ENCODE measurements around the gene EML1. TPM values are rescaled to one million over a fixed set of nuclear protein-coding genes. Genes with fewer than 3 reads are reported as not detected.

EML1 gene
- total RNA-seq, 2 donors from 2014 or later = 55.1 to 66.5 TPM

DNA sequence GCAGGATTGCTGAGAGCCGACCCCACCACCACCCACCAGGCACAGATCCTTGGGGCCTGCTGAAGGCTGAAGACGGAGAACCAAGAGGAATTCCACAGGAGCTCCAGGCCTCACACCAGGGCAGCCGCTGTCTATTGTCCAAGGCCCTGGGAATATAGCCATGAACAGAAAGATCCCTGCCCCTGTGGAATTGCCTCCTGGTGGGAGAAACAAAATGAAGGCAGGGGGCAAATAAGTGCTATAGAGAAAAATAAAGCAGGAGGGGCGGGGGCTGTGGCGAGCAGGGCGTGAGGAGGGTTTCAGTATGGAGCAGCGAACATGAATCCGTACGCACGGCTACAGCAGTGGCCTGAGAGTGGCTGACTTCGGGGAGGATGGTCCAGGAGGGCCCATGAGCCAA lies 96.1 kb downstream of the EML1 start:
- Histone ChIP-seq H3K4me3 (no peak overlapping the region), H3K27me3 (replicated peaks; ENCODE audit: insufficient read depth) (no peaks in the 10 kb centered on the region), H3K27ac (no peak overlapping the region), H3K36me3 (no peaks in the 10 kb centered on the region), H3K4me1 (ENCODE audit: control insufficient read depth in 1 of 2, low read depth in 2 of 2) (peaks cover 0 to 13% of the 10 kb centered on the region in 2 donors), H3K9me3 (no peaks in the 10 kb centered on the region)
- TF ChIP-seq, protein P1, sequence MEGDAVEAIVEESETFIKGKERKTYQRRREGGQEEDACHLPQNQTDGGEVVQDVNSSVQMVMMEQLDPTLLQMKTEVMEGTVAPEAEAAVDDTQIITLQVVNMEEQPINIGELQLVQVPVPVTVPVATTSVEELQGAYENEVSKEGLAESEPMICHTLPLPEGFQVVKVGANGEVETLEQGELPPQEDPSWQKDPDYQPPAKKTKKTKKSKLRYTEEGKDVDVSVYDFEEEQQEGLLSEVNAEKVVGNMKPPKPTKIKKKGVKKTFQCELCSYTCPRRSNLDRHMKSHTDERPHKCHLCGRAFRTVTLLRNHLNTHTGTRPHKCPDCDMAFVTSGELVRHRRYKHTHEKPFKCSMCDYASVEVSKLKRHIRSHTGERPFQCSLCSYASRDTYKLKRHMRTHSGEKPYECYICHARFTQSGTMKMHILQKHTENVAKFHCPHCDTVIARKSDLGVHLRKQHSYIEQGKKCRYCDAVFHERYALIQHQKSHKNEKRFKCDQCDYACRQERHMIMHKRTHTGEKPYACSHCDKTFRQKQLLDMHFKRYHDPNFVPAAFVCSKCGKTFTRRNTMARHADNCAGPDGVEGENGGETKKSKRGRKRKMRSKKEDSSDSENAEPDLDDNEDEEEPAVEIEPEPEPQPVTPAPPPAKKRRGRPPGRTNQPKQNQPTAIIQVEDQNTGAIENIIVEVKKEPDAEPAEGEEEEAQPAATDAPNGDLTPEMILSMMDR (IDR thresholded peaks at IDR 0.05) = no peak
- no peak for DNase-seq (ENCODE audit: low spot score)
- no peak for ATAC-seq (ENCODE audit: insufficient number of reproducible peaks, low FRiP score, low read depth)

DNA sequence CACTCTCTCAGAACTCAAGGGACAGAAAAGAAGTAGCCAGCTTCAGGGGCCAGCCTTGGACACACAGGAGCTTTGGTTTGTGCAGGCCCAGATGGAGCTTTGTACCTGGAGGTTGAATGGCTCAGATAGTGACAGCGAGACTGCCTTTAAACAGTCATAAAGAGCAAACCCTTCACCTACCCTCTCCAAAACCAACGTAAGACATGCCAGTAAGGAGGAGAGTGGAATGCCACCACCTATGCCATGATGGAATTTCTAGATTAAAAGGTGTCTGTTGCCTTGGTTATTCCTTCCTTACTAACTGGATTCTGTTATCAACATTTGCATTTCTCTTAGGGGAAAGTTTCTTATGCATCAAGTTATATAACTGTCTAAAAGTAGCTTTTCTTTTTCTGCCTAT lies 98.1 kb downstream of the EML1 start:
- TF ChIP-seq, protein P1 (IDR thresholded peaks at IDR 0.05) = no peak
- ATAC-seq (ENCODE audit: insufficient number of reproducible peaks, low FRiP score, low read depth) (no peak), DNase-seq (ENCODE audit: low spot score) (no peak)
- Histone ChIP-seq H3K27me3 (replicated peaks; ENCODE audit: insufficient read depth) (no peaks in the 10 kb centered on the region), H3K4me1 (ENCODE audit: control insufficient read depth in 1 of 2, low read depth in 2 of 2) (peaks cover 0 to 13% of the 10 kb centered on the region in 2 donors), H3K36me3 (no peaks in the 10 kb centered on the region), H3K4me3 (no peak overlapping the region), H3K9me3 (no peaks in the 10 kb centered on the region), H3K27ac (no peak overlapping the region)

DNA sequence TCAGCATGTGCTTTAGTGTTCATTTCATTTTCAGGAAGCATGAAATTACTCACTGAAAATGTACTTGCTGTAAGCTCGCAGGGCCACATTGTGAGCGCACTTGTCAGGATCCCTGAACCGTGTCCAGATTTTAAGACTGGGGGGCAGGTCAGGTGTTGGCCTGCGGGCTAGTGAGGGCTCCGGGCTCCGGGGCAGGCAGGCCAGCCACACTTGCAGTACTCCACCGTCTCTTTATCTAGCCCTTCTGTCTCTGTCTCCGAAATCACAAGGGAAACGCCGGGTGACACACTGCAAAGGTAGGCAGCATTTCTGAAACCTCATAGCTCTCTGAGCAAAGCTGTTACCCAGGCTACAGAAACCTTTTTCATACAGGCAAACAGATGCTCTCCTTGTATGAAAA lies 98.7 kb downstream of the EML1 start:
- DNase-seq (ENCODE audit: low spot score) (no peak), ATAC-seq (ENCODE audit: insufficient number of reproducible peaks, low FRiP score, low read depth) (no peak)
- no peaks in the 10 kb centered on the region for H3K9me3 ChIP-seq
- TF ChIP-seq, protein P1 (IDR thresholded peaks at IDR 0.05) = no peak
- H3K4me3 ChIP-seq = no peak overlapping the region
- no peaks in the 10 kb centered on the region for H3K36me3 ChIP-seq
- no peaks in the 10 kb centered on the region for H3K27me3 ChIP-seq (replicated peaks; ENCODE audit: insufficient read depth)
- no peak overlapping the region for H3K27ac ChIP-seq
- peaks cover 0 to 13% of the 10 kb centered on the region in 2 donors for H3K4me1 ChIP-seq (ENCODE audit: control insufficient read depth in 1 of 2, low read depth in 2 of 2)

DNA sequence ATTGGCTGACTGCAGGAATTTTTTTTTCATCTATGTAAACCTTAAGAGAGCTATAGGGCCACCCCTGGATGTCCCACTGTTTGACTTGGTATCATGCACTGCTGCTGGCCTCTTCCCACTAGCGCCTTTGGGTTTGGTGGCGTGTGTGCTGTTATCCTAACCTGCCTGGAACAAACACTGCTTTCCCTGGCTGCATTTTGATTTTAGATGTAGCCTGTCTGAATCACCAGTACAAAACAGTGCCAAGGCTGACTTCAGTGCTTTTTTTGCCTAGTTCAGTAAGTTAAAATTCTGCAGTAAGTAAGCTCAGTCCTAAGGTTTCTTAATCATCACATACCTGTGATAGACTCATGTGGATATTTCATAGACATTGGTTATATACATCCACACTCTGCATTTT lies 99.2 kb downstream of the EML1 start:
- ATAC-seq (ENCODE audit: insufficient number of reproducible peaks, low FRiP score, low read depth) = no peak
- TF ChIP-seq, protein P1 (IDR thresholded peaks at IDR 0.05) = no peak
- H3K27me3 ChIP-seq (replicated peaks; ENCODE audit: insufficient read depth) = no peaks in the 10 kb centered on the region
- H3K36me3 ChIP-seq = peaks cover 1% of the 10 kb centered on the region
- H3K4me3 ChIP-seq = no peak overlapping the region
- peaks cover 0 to 13% of the 10 kb centered on the region in 2 donors for H3K4me1 ChIP-seq (ENCODE audit: control insufficient read depth in 1 of 2, low read depth in 2 of 2)
- no peak overlapping the region for H3K27ac ChIP-seq
- no peaks in the 10 kb centered on the region for H3K9me3 ChIP-seq
- no peak for DNase-seq (ENCODE audit: low spot score)

DNA sequence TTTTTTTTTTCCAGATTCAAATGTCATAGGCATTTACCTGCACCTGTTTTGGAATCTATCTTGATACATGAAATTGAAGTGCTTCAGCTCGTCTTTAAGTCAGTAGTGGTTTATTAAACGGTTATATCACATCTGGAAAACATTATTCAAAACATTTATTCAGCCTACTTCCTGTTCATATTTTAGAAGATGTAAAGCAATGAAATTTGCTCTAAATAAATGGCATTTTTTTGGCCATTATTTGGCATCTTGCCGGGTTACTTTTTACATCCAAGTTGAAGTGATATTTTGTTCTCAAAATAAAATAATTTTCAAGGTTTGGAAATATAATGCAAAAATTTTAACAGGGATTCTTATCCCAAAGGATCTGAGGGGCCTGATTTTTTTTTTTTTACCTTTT lies 103.1 kb downstream of the EML1 start:
- Histone ChIP-seq H3K9me3 (no peaks in the 10 kb centered on the region), H3K36me3 (peaks cover 8% of the 10 kb centered on the region), H3K4me1 (ENCODE audit: control insufficient read depth in 1 of 2, low read depth in 2 of 2) (peaks cover 0 to 13% of the 10 kb centered on the region in 2 donors), H3K27me3 (replicated peaks; ENCODE audit: insufficient read depth) (no peaks in the 10 kb centered on the region), H3K27ac (no peak overlapping the region), H3K4me3 (no peak overlapping the region)
- TF ChIP-seq, protein P1 (IDR thresholded peaks at IDR 0.05) = no peak
- DNase-seq (ENCODE audit: low spot score) (no peak), ATAC-seq (ENCODE audit: insufficient number of reproducible peaks, low FRiP score, low read depth) (no peak)

All from thoracic aorta (tissue), 2 donors.